Stimulated activated CD8-positive, alpha-beta memory T cell treated with anti-CD3 and anti-CD28 coated beads, Interleukin-2, amount 100 ng/mL, for 48 hours (primary cell): ENCODE measurements around the gene PTGFRN.

Experiments used
- DNase-seq, 2 donors: peaks; one replicate each; pipeline ENCODE4 v3.0.0-alpha.2; 2020; ENCODE audit warnings: low read depth in 2 of 2

Gene PTGFRN

DNA sequence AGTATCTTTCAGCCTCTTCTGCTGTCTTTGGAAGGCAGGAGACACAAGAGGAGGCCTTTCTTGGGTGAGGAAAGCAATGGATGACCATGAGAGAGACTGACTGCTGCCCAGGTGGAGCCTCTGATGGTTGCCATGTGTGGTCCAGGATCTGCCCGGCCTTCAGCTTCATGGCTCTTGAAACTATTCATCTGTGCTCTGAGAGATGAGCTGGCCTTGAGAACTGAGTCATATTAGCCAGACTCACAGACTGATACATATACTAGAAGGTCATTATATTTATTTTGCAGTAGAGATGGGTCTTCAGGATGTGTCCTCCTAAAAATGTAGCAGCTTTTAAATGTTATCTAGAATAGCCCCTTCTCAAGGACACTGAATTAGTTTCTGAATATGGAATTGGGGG lies 33.7 kb downstream of the PTGFRN start:
- no peak for DNase-seq

DNA sequence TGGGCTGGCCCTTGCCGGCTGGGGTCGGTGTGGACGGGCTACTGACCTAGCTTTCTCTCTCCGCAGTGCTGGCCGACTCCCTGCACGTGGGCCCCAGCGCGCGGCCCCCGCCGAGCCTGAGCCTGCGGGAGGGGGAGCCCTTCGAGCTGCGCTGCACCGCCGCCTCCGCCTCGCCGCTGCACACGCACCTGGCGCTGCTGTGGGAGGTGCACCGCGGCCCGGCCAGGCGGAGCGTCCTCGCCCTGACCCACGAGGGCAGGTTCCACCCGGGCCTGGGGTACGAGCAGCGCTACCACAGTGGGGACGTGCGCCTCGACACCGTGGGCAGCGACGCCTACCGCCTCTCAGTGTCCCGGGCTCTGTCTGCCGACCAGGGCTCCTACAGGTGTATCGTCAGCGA lies 34.9 kb downstream of the PTGFRN start:
- DNase-seq: no peak

DNA sequence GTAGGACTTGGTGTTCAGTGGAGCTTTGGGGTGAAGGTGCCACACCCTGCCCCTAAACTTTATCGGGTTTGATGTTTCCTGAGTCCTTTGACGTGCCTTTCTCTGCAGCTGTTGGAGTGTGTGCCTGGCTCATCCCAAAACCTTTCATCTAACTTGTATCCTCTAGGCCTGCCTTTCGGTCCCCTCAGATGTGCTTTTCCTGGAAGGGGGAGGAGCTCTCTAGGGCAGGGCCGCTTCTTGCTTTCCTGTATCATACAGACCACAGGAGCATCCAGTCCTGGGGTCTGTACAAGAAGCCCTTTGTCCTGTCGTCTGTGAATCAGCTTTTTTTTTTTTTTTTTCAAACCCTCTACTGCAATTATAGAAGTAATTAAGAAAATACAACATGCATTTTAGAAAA lies 35.7 kb downstream of the PTGFRN start:
- DNase-seq: no peak

DNA sequence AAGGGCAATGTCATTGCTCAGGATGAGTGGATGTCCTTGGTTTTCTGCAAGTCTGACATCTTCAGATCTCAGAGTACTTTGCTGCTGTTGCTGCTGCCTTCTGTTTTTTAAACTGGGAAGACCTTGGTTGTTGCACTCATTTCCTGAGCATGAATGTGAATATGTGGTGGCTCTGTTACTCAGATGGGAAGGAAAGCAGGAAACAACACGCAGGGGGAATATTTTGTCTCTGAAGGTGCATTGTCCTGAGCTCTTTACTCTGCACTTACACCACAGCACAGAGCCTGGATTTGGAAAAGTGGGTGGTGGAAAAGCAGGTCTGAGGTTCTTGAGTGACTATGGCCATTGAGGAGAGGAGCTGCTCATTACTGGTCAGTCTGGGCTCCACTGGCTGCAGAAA lies 36.3 kb downstream of the PTGFRN start:
- no peak for DNase-seq

DNA sequence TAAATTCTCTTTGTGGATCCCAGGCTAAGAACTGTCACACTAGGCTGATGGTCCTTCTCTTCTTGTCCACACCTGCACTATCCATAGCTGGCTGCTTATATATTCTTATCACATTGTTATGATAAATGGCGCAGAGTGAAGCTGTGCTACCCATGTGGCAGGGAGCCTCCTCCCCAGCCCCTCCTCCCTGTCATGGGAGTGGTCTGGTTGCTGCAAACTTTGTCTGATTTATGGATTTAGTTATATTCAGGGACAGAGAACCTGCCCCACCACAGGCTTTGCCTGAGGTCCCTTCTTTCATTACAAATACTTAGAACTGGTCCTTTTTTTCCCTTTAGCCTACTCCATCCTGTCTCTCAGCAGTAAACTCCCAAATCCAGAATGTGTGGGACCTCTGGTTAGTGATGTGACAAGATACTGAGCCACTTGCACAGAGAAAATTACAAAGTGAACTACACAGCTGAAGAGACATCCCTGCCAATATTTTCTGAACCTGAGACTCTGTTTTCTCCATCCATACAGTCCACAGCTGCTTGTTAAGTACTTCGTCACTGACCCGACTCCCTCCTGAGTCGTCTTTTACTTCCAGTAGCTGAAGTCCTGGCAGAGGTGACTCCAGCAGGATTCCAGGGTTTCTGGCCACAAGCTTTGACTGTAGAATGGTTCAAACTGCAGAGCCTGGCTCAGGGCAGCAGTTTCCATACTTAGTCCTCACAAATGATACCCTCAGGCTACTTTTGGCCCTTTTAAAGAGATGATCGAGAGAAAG lies 37.6 kb downstream of the PTGFRN start:
- no peak for DNase-seq

DNA sequence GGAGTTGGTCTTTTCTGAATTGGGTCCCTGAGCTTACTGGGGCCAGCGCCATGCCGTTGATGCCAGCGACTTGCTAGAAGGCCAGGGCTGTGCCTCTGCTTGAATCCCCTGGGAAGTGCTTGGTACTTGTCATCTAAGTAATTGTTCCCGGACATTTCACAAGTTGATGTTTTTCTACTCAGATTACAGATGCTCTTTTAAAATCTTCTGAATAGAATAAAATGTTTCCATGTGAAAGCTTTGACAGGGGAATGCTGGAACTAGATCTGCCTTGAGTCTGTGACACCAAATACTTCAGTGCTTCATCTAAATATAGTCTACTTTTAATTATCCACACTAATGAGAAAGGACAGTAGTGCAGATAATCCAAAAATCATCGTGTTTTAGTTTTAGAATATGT lies 38.3 kb downstream of the PTGFRN start:
- DNase-seq: no peak

DNA sequence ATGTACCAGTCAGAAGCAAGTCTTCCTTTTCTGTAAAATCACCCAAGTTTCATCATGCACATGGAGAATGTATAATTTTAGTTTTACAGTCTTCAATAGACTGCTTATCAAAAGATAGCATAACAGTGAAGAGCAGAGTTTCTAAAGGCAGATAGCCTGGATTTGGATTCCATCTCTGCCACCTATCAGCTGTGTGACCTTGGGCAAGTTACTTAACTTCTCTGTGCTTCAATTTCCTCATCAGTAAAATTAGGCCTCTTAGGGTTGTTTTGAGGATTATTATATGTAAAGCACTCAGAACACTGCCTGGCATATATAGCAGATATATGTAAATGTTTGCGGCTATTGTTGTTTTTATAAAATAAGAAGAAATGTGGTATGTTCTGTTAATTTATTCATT lies 38.9 kb downstream of the PTGFRN start:
- DNase-seq: no peak

DNA sequence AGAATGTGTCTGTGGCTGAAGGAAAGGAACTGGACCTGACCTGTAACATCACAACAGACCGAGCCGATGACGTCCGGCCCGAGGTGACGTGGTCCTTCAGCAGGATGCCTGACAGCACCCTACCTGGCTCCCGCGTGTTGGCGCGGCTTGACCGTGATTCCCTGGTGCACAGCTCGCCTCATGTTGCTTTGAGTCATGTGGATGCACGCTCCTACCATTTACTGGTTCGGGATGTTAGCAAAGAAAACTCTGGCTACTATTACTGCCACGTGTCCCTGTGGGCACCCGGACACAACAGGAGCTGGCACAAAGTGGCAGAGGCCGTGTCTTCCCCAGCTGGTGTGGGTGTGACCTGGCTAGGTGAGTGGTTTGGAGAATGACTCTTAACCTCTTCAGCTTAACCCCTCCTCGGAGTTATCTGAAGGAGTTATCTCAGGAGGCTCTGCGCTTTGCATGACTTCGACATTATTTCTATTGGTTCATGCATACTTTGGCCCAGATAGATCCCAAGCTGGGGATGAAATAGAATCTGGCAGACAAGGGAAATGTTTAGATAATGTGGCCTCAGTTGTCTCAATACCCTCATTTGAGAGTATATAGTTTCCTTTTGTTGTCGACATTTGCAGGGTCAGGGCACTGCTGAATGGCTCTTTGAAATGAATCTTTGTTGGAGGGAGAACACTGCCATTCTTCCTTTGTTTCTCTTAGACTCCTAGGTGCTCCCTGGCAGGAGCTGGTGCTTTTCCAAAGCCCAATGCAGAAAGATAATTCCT lies 39.7 kb downstream of the PTGFRN start:
- DNase-seq: no peak

DNA sequence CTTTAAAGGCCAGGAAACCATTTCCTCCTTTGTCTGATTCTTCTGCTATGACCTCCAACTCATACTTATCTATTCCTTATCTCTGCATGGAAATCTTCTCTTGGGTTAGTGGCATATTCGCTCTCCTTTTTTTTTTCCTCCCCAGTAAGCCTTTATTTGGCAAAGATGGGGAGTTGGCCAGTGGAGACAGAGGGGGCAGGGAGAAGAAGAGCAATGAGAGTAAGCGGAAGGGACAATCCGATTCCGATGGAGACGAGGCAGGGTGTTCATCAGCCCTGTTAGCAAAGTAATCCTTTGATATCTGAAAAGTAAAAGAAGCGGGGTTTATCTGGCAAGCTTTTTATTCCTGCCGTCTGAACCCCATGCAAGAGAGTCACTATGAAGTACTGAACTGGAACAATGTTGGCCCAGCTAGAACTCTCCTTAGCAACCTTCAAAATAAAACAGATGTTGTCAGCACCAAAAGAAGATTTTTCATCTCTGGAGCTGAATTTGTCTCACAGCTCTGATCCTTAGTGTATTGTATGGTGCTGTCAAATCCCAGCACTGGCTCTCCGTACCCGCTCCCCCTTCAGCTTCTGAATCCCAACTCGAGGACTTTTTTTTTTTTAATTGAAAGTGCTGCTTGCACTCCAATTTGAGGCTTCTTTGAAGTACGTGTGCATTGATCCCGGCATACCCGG lies 40.9 kb downstream of the PTGFRN start:
- no peak for DNase-seq

DNA sequence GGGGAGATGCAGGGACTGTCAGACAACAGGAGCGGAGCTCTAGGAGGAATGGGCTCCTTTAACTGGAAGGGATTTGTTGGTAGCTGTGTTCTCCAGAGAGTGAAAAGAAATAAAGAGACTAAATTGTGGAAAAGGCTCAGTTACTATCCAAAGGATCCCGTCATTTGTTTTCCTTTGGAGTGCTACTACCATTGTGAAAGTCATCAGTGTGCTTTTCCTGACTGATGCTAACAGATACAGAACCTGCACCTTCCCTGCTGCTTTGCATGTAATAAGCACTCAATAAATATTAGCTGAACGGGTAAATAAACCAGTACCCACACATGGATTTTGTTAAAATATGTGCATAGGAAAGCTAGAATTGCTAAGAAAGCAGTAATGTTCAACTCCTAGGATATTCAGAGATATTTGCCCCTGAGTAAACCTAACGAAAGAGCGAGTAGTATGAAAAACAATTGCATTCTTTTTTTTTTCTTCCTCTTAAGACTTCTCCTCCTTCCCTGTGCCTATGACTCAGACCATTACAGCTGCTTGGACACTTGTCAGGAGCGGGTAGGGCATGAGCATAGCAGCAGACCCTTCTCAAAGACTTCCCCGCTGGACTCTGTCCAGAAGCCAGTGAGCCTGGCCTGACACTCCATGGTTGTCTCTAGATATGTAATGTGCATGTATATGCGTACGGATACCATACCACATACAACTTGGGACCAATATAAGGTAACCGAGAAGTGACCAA lies 41.7 kb downstream of the PTGFRN start:
- no peak for DNase-seq

DNA sequence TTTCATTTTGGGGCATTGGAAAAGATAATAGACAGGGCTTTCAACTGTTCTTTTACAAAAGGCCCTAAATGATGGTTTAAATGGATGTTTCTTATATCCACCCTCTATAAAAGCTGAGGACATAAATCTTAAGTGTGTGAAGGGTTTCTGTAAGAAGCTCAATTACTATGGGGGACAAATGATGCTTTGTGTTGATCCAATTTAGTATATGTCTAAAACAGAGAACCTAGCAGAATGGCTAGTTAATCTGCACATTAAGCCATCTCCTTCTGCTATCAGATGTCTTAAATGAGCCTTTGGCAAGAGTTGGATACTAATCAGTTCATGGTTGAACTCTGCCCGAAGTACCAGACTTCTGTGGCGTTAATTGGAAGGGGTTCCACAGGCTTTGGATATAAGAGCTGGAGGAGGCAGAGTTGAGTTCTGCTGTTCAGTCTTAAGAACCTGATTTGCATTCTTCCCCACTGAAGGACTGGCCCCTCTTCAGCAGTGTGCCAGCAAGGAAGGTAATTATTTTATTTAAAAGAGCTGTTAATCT lies 43.1 kb downstream of the PTGFRN start:
- DNase-seq: no peak

DNA sequence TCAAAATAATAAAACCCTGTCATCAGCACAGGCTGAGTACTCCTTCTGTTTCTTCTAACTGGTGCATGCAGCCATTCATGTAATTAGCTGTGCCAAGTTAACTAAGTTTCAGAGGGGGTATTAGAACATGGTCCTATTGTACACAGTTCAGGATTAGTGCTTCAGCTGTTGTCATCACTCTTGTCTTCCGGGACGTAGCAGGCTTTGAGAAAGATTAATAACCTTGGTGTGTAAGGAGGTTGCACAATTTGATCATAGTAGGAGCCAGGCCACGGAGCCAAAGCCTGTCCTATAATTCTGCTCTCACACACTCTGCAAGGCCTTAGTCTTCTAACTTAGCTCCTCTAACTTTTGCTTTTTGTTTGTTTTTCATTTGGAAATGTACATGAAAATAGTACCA lies 44.7 kb downstream of the PTGFRN start:
- DNase-seq: no peak

DNA sequence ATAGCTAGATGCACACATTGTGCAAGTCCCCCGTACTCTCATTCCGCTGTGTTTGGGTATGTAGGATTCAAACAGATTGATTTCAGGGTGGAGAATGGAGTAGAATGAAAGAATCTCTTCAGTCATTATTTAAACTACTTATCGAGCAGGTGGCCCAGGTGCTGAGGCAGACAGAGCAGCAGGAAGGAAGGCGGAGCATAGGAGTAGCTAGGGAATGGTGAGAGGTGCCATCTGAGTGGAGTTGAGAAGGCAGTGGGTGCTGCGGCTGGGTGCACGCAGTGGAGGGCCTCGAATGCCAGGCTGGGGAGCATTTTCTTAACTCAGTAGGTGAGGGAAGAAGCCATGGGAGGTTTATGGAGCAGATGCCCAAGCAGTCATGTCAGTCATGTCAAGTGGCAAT lies 46.7 kb downstream of the PTGFRN start:
- no peak for DNase-seq

DNA sequence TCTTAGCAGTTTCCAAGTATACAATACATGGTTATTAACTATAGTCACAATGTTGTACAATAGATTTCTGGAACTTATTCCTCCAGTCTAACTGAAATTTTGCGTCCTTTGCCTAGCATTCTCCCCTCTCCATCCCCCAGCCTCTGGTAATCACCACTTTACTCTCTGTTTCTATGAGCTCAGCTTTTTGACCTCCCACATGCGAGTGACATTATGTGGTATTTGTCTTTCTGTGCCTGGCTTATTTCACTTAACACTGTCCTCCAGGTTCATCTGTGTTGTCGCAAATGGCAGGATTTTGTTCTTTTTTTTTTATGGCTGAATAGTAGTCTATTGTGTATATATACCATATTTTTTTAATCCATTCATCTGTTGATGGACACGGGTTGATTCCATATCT lies 47.9 kb downstream of the PTGFRN start:
- DNase-seq: no peak

DNA sequence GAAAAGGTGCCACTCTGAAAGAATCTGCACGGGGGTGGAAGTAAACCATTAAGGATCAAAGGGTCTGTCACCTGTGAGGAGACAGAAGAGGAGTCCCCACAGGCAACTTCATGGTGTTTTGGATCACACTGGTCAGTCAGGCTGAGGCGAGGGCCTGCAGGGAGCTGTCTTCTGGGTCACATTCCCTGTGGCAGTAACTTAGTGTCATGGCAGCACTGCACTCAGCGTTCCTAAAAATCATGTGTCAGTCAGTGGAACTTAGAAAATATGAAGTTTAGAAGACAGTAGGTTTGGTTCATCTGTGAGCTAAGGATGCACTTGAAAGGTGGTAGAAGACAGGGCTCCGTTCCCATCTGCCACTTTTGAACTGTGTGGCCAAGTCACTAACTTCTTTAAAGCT lies 48.4 kb downstream of the PTGFRN start:
- DNase-seq: no peak

DNA sequence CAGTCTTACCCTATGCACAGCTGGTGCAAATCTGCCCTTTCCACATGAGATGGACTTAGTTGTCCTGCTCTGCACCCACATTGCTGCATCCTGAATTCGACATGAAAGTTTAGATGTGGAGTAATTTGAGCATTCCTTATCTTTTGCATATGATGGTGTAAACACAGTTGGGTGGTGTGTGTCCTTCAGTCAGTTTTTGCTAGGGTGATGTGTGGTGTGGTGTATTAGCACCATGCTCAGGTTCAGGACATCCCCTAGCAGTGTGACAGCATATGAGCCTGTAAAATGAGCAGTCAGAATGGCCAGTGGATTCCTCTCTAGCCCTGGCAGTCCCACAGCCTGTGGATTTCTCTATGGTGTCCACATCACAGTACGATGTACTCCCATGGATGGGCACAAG lies 49.3 kb downstream of the PTGFRN start:
- DNase-seq: no peak

DNA sequence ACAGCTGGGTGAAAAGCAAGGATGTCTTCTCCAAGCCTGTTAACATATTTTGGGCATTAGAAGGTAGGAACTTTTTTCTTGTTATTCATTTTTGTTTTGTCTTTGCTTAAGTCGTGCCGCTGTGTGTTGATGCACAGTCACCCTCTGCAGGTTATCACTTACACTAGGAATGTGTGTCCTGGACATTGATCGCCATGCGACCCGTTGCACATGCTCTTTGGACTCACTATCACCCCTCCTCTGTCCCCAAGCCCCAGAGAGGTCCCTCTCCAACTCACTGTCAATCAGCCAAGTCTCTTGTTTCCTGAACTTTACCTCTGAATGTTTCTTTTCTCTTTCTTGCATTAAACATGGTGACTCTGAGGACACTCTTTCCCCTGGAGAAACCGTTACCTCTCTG lies 51.9 kb downstream of the PTGFRN start:
- DNase-seq: no peak

DNA sequence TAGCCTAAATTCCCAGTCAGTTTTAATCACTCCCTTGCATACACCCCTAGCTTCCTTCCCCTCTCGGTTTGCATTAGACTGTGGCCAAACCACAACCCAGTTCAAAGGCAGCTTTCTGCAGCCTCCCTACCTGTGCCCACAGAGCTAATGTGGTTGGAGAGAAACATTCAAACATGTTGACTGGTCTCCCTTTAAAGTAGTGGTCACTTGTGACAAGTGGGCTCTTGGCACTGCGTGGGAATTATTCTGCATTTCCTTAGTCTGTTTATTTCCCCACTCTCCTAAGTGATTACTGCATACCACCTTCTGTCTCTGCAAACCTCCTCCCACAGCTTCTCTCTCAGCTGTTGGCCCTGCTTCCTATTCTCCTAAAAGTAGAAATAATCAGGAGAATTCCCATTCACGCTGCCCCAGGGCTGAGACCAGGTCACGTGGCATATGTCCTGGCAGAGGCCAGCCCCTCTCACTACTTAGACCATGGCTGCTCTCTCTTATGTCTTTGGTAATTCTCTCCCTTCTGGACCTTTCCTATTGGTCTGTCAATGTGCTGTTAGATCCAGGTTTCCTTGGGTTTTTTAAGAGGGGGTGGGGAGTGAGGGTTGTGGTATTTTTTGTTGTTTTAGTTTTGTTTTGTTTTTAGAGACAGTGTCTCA lies 53.4 kb downstream of the PTGFRN start:
- no peak for DNase-seq

DNA sequence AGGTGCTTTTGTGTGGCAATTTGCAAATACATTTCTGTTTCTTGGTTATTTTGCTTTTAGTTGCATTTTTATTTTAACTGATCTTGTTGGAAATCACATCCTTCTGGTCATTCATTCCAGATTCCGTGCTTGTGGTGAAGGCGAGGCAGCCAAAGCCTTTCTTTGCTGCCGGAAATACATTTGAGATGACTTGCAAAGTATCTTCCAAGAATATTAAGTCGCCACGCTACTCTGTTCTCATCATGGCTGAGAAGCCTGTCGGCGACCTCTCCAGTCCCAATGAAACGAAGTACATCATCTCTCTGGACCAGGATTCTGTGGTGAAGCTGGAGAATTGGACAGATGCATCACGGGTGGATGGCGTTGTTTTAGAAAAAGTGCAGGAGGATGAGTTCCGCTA lies 57.1 kb downstream of the PTGFRN start:
- DNase-seq: no peak

DNA sequence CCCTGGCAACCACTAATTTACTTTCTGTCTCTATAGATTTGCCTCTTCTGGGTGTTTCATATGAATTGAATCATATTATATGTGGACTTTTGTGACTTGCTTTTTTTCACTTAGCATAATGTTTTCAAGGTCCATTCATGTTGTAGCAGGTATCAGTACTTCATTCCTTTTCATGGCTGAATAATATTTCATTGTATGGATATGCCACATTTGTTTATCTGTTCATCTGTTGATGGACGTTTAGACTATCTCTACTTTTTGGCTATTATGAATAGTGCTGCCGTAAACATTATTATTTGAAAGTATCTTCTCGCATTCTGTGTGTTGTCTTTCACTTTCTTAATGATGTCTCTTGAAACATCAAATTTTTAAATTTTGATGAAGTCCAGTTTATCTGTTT lies 59.0 kb downstream of the PTGFRN start:
- DNase-seq: no peak

DNA sequence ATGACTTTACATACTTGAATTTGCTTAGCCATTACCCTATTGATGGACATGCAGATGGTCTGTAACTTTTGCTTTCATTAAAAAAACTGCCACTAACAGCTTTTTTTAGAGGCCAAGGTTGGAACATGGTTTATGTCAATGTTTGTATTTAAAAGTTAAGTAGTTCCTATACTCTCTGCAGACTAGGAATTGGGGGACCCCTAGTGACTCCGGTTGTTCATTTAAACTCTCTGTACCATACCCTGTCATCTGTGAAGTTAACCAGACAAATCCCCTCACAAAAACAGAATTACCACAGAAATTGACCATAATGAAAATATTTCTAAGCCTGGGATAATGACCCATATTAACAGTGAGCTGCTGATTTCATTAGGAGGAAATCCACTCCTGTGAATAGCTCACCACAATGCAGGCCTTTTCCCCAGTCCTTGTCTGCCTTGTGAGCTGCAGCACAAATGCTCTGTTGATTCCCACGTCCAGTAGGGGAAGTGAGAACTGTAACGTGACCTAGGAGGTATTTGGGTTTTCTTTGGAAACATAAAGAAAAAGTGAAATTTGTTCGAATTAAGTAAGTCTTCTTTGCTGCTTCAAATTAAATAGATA lies 61.6 kb downstream of the PTGFRN start:
- no peak for DNase-seq
